22Rv1 (cell line): ENCODE data around the gene EVA1A.

ENCODE experiments used
- ZFX ChIP-seq: fragments of 450-650 bp; IDR thresholded peaks from 2 replicates; pipeline ENCODE4 v1.6.1; 2017; ENCODE audit warnings: antibody characterized with exemption, borderline replicate concordance
- TF ChIP-seq, protein P1 (sequence below): fragments of 450-650 bp; IDR thresholded peaks from 2 replicates; pipeline ENCODE4 v1.5.1; 2017; ENCODE audit warnings: mild to moderate bottlenecking

DNA sequence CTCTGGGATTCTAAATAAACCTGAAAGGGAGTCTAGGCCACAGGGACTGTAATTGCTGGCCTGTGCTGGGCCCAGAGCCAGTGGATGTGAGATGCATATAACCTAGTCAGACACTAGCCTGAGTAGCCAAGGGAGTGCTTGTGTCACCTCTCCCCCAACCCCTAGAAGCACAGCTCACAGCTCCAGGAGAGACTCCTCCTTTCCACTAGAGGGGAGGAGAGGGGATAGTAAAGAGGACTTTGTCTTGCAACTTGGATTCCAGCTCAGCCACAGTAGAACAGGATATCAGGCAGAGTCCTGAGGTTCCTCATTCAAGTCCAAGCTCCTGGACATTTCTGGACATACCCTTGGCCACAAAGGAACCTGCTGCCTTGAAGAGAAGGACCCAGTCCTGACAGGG lies 18.4 kb upstream of the EVA1A start:
- TF ChIP-seq, protein P1, sequence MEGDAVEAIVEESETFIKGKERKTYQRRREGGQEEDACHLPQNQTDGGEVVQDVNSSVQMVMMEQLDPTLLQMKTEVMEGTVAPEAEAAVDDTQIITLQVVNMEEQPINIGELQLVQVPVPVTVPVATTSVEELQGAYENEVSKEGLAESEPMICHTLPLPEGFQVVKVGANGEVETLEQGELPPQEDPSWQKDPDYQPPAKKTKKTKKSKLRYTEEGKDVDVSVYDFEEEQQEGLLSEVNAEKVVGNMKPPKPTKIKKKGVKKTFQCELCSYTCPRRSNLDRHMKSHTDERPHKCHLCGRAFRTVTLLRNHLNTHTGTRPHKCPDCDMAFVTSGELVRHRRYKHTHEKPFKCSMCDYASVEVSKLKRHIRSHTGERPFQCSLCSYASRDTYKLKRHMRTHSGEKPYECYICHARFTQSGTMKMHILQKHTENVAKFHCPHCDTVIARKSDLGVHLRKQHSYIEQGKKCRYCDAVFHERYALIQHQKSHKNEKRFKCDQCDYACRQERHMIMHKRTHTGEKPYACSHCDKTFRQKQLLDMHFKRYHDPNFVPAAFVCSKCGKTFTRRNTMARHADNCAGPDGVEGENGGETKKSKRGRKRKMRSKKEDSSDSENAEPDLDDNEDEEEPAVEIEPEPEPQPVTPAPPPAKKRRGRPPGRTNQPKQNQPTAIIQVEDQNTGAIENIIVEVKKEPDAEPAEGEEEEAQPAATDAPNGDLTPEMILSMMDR: no peak
- no peak for TF ChIP-seq ZFX
